ENCODE results near the gene USP13. TPM values are rescaled to one million over a fixed set of nuclear protein-coding genes. Genes with fewer than 3 reads are reported as not detected.

Gene USP13
- total RNA-seq, 1 experiment from 2014 or later: 22.7 TPM

GRCh38 chr3:179697736-179698332 is 45.0 kb downstream of the USP13 start:
- Histone ChIP-seq H3K27ac (ENCODE audit: low read depth, low read length) (no peak overlapping the region), H3K4me2 (ENCODE audit: low read length) (no peak overlapping the region), H3K27me3 (ENCODE audit: insufficient read depth, low read length) (no peaks in the 10 kb centered on the region), H3K4me1 (ENCODE audit: control insufficient read depth in 1 of 2, insufficient read depth in 2 of 2, low read length in 2 of 2) (no peaks in the 10 kb centered on the region), H3K9ac (ENCODE audit: low read length) (no peak overlapping the region), H4K20me1 (ENCODE audit: insufficient read depth) (no peaks in the 10 kb centered on the region), H3K9me3 (ENCODE audit: control insufficient read depth in 1 of 2, insufficient read depth in 1 of 2, low read depth in 1 of 2, low read length in 2 of 2) (no peaks in the 10 kb centered on the region), H2AFZ (ENCODE audit: low read depth, low read length, poor library complexity, severe bottlenecking) (no peak overlapping the region), H3K36me3 (ENCODE audit: control insufficient read depth in 1 of 2, insufficient read depth in 2 of 2, low read length in 2 of 2) (peaks cover 0 to 4% of the 10 kb centered on the region in 2 experiments; a peak in 1 of 4 replicates), H3K9me2 (ENCODE audit: insufficient read depth) (no peaks in the 10 kb centered on the region), H3K79me2 (ENCODE audit: insufficient read depth, low read length) (peaks cover 13% of the 10 kb centered on the region), H3K4me3 (replicated peaks in 1 of 2; ENCODE audit: low read depth in 1 of 2, low read length in 2 of 2) (no peak overlapping the region)
- TF ChIP-seq ZBTB33 (IDR thresholded peaks at IDR 0.05; ENCODE audit: extremely low read depth, insufficient replicate concordance, low read length): no peak
- no peak for TF ChIP-seq YY1 (IDR thresholded peaks at IDR 0.05; ENCODE audit: extremely low read depth, insufficient replicate concordance, low read depth, low read length)
- TF ChIP-seq ZNF274 (IDR thresholded peaks at IDR 0.05; ENCODE audit: low read depth, low read length): no peak
- TF ChIP-seq ZFX (IDR thresholded peaks at IDR 0.05): no peak
- TF ChIP-seq EGR1 (IDR thresholded peaks at IDR 0.05; ENCODE audit: low read depth): no peak
- TF ChIP-seq SRF (IDR thresholded peaks at IDR 0.05; ENCODE audit: low read depth): no peak
- TF ChIP-seq, protein P1, sequence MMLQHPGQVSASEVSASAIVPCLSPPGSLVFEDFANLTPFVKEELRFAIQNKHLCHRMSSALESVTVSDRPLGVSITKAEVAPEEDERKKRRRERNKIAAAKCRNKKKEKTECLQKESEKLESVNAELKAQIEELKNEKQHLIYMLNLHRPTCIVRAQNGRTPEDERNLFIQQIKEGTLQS (IDR thresholded peaks at IDR 0.05): no peak
- TF ChIP-seq CEBPB (IDR thresholded peaks at IDR 0.05; ENCODE audit: low read depth): no peak
- no peak for TF ChIP-seq TCF7L2 (IDR thresholded peaks at IDR 0.05; ENCODE audit: borderline replicate concordance, extremely low read depth, insufficient read depth, insufficient read length)
- TF ChIP-seq SIN3A (IDR thresholded peaks at IDR 0.05; ENCODE audit: low read depth): no peak
- no peak for TF ChIP-seq FOSL1 (IDR thresholded peaks at IDR 0.05; ENCODE audit: low read depth)
- TF ChIP-seq SP1 (IDR thresholded peaks at IDR 0.05; ENCODE audit: low read depth): no peak
- TF ChIP-seq RAD21 (IDR thresholded peaks at IDR 0.05; ENCODE audit: low read depth): no peak
- TF ChIP-seq CBX3 (IDR thresholded peaks at IDR 0.05; ENCODE audit: low read depth): no peak
- TF ChIP-seq ELF1 (IDR thresholded peaks at IDR 0.05; ENCODE audit: borderline replicate concordance, low read depth): no peak
- TF ChIP-seq MAX (IDR thresholded peaks at IDR 0.05): no peak
- TF ChIP-seq POLR2AphosphoS5 (IDR thresholded peaks at IDR 0.05; ENCODE audit: low read depth, low read length): no peak
- intact Hi-C loops (cut with micrococcal nuclease): no loop called here
- ChIA-PET CTCF (no interaction called here), POLR2A (no interaction called here), RAD21 (ENCODE audit: low non-redundant PET in 1 of 2, low total read pairs in 2 of 2, uncharacterized antibody in 2 of 2, unreplicated experiment in 2 of 2) (no interaction called here)
- ATAC-seq (no peak), DNase-seq (ENCODE audit: low read depth, low spot score) (no peak)
- BruUV-seq (replicated peaks): no TSS peak

Measured in HCT116 (cell line).